NCI-H2171 treated with DMSO at 0.1 percent for 48 hours (cell line): ENCODE measurements around the gene VPS8.
"Not testable (repeated sequence)": the region's sequence is repeated elsewhere in the genome, so short reads cannot be mapped to it uniquely, and the experiment has no call there.

Experiments
- DNase-seq: peaks from one replicate; lab custom pipeline; 2025; lab: John Stamatoyannopoulos, UW

VPS8 gene

GRCh38 chr3:184864000-184864399, 52.0 kb downstream of the VPS8 start:
- no peak for DNase-seq

- no peak for DNase-seq
These were observed 56.5 kb downstream of the VPS8 start for GRCh38 chr3:184868477-184868876.

- DNase-seq: no peak
These were observed 60.2 kb downstream of the VPS8 start for GRCh38 chr3:184872200-184872599.

GRCh38 chr3:184873141-184873540, 61.2 kb downstream of the VPS8 start:
- DNase-seq: no peak

- DNase-seq: peak; percentile 72
These were observed 63.0 kb downstream of the VPS8 start for GRCh38 chr3:184874709-184875644.

GRCh38 chr3:184880276-184881019, 68.5 kb downstream of the VPS8 start:
- DNase-seq: no peak

- DNase-seq: no peak
These were observed 72.5 kb downstream of the VPS8 start for GRCh38 chr3:184884359-184885017.

GRCh38 chr3:184885112-184885511, 73.1 kb downstream of the VPS8 start:
- DNase-seq: no peak

- DNase-seq: no peak
These were observed 75.6 kb downstream of the VPS8 start for GRCh38 chr3:184887574-184887973.

GRCh38 chr3:184889312-184889904, 77.4 kb downstream of the VPS8 start:
- DNase-seq: no peak

GRCh38 chr3:184894051-184894450, 82.1 kb downstream of the VPS8 start:
- no peak for DNase-seq

GRCh38 chr3:184895350-184895749, 83.4 kb downstream of the VPS8 start:
- DNase-seq: no peak

GRCh38 chr3:184896336-184896735, 84.4 kb downstream of the VPS8 start:
- no peak for DNase-seq

- DNase-seq: no peak
These were observed 88.1 kb downstream of the VPS8 start for GRCh38 chr3:184899953-184900595.

- DNase-seq: not testable (repeated sequence)
These were observed 95.1 kb downstream of the VPS8 start for GRCh38 chr3:184907031-184907430.

- no peak for DNase-seq
These were observed 96.0 kb downstream of the VPS8 start for GRCh38 chr3:184907681-184908649.

GRCh38 chr3:184908859-184909258, 96.9 kb downstream of the VPS8 start:
- DNase-seq: no peak

GRCh38 chr3:184910664-184911063, 98.7 kb downstream of the VPS8 start:
- DNase-seq: no peak

GRCh38 chr3:184911570-184911969, 99.6 kb downstream of the VPS8 start:
- peak; percentile 76 for DNase-seq

- DNase-seq: no peak
These were observed 100.2 kb downstream of the VPS8 start for GRCh38 chr3:184912163-184912562.
